CD4-positive, CD25-positive, alpha-beta regulatory T cell (primary cell): ENCODE results near the gene TOLLIP. TPM values are rescaled to one million over a fixed set of nuclear protein-coding genes. Genes with fewer than 3 reads are reported as not detected.
"Not testable (repeated sequence)": the region's sequence is repeated elsewhere in the genome, so short reads cannot be mapped to it uniquely, and the experiment has no call there.

Experiments used
- ATAC-seq, 2 donors: fragments of 150-1000 bp; cut with Tn5 transposase; one replicate each; pipeline ENCODE4 v1.10.0; 2021; ENCODE audit warnings: low read depth in 2 of 2, moderate number of reproducible peaks in 2 of 2, moderate library complexity in 1 of 2
- DNase-seq, 3 donors: peaks; one replicate each; pipeline versions ENCODE4 v3.0.0 to v3.0.0-alpha.2; 2012 to 2022; ENCODE audit warnings: mixed read lengths in 1 of 3
- H3K27ac ChIP-seq: one replicate; pipeline ENCODE4 v1.7.0; 2013; ENCODE audit warnings: mild to moderate bottlenecking, low read length; ENCODE audit not compliant: insufficient read depth, poor library complexity, severe bottlenecking
- H3K27me3 ChIP-seq: one replicate; pipeline ENCODE4 v1.7.0; 2013; ENCODE audit warnings: low read length; ENCODE audit not compliant: control insufficient read depth, insufficient read depth
- H3K36me3 ChIP-seq: one replicate; pipeline ENCODE4 v1.7.0; 2013; ENCODE audit warnings: mild to moderate bottlenecking, low read length, moderate library complexity; ENCODE audit not compliant: control insufficient read depth, insufficient read depth
- H3K4me1 ChIP-seq: 2 replicates; pipeline ENCODE4 v1.7.0; 2013; ENCODE audit warnings: mild to moderate bottlenecking, low read length; ENCODE audit not compliant: insufficient read depth, control insufficient read depth, poor library complexity, severe bottlenecking
- H3K4me3 ChIP-seq: one replicate; pipeline ENCODE4 v1.7.0; 2013; ENCODE audit warnings: low read depth, mild to moderate bottlenecking, low read length, moderate library complexity
- H3K9me3 ChIP-seq, 2 experiments: 1 replicate in 1 of 2; 2 replicates in 1 of 2; pipeline ENCODE4 v1.7.0; 2013; ENCODE audit warnings: low read length in 2 of 2, mild to moderate bottlenecking in 1 of 2, moderate library complexity in 1 of 2; ENCODE audit not compliant: control insufficient read depth in 2 of 2
- H3K27ac Mint-ChIP-seq, 3 donors: one replicate each; pipeline ENCODE4 v1.8.0; 2020 to 2022; ENCODE audit warnings: mild to moderate bottlenecking in 3 of 3, mixed read lengths in 3 of 3, moderate library complexity in 2 of 3
- H3K27me3 Mint-ChIP-seq: one replicate; pipeline ENCODE4 v1.8.0; 2022; ENCODE audit warnings: mild to moderate bottlenecking, mixed read lengths
- H3K36me3 Mint-ChIP-seq: one replicate; pipeline ENCODE4 v1.8.0; 2020; ENCODE audit warnings: mixed read lengths
- H3K4me1 Mint-ChIP-seq, 4 donors: one replicate each; pipeline ENCODE4 v1.8.0; 2020 to 2022; ENCODE audit warnings: mixed read lengths in 4 of 4, mild to moderate bottlenecking in 1 of 4
- H3K4me3 Mint-ChIP-seq, 4 donors: one replicate each; pipeline ENCODE4 v1.8.0; 2020 to 2022; ENCODE audit warnings: mild to moderate bottlenecking in 4 of 4, mixed read lengths in 4 of 4, moderate library complexity in 3 of 4
- H3K9me3 Mint-ChIP-seq, 7 donors: one replicate each; pipeline ENCODE4 v1.8.0; 2020 to 2022; ENCODE audit warnings: mixed read lengths in 7 of 7, mild to moderate bottlenecking in 3 of 7, moderate library complexity in 2 of 7
- polyA plus RNA-seq, 4 donors: library from polyadenylated mRNA; unstranded; fragments of 300-500 nt; fragmentation: Illumina TruSeq; gene quantifications; one replicate each; pipeline ENCODE4 v1.2.3, GENCODE V29; 2021
- total RNA-seq: library from RNA; stranded (reverse); gene quantifications from one replicate; pipeline ENCODE4 v1.2.3, GENCODE V29; 2022

Gene TOLLIP
- total and polyA plus RNA-seq, 5 donors from 2014 or later, result 25.3 to 60.0 (median 30.8) TPM

GRCh38 chr11:1271406-1271805 lies 38.0 kb downstream of the TOLLIP start:
- Mint-ChIP-seq H3K4me1 (peaks cover 0 to 4% (median 0%) of the 10 kb centered on the region in 4 donors), H3K27ac (no peak overlapping the region), H3K36me3 (peaks cover 5% of the 10 kb centered on the region), H3K9me3 (peaks cover 0 to 5% (median 0%) of the 10 kb centered on the region in 7 donors), H3K4me3 (no peak overlapping the region), H3K27me3 (no peaks in the 10 kb centered on the region)
- H3K36me3 ChIP-seq, result peaks cover 9% of the 10 kb centered on the region
- no peaks in the 10 kb centered on the region for H3K27me3 ChIP-seq
- H3K27ac ChIP-seq, result no peak overlapping the region
- H3K9me3 ChIP-seq, result no peaks in the 10 kb centered on the region
- H3K4me3 ChIP-seq, result no peak overlapping the region
- ATAC-seq, result no peak
- no peaks in the 10 kb centered on the region for H3K4me1 ChIP-seq
- DNase-seq, result no peak

- no peaks in the 10 kb centered on the region for H3K4me1 ChIP-seq
- no peaks in the 10 kb centered on the region for H3K9me3 ChIP-seq
- Mint-ChIP-seq H3K36me3 (peaks cover 3% of the 10 kb centered on the region), H3K27me3 (no peaks in the 10 kb centered on the region), H3K4me3 (no peak overlapping the region), H3K27ac (no peak overlapping the region), H3K4me1 (peaks cover 0 to 4% (median 0%) of the 10 kb centered on the region in 4 donors), H3K9me3 (peaks cover 0 to 5% (median 0%) of the 10 kb centered on the region in 7 donors)
- no peaks in the 10 kb centered on the region for H3K27me3 ChIP-seq
- no peak overlapping the region for H3K4me3 ChIP-seq
- no peak overlapping the region for H3K27ac ChIP-seq
- DNase-seq, result no peak
- no peak for ATAC-seq
- peaks cover 6% of the 10 kb centered on the region for H3K36me3 ChIP-seq
Observed at GRCh38 chr11:1271002-1271401, 38.4 kb downstream of the TOLLIP start.

GRCh38 chr11:1270476-1270875 lies 39.0 kb downstream of the TOLLIP start:
- ATAC-seq, result no peak
- H3K36me3 ChIP-seq, result peaks cover under 1% of the 10 kb centered on the region
- H3K9me3 ChIP-seq, result no peaks in the 10 kb centered on the region
- Mint-ChIP-seq H3K9me3 (peaks cover 0 to 5% (median 0%) of the 10 kb centered on the region in 7 donors), H3K4me1 (peaks cover 0 to 4% (median 0%) of the 10 kb centered on the region in 4 donors), H3K4me3 (no peak overlapping the region), H3K27me3 (no peaks in the 10 kb centered on the region), H3K27ac (no peak overlapping the region), H3K36me3 (peaks cover under 1% of the 10 kb centered on the region)
- no peak overlapping the region for H3K4me3 ChIP-seq
- no peaks in the 10 kb centered on the region for H3K4me1 ChIP-seq
- H3K27ac ChIP-seq, result no peak overlapping the region
- H3K27me3 ChIP-seq, result no peaks in the 10 kb centered on the region
- DNase-seq, result no peak

GRCh38 chr11:1269957-1270356 lies 39.5 kb downstream of the TOLLIP start:
- ATAC-seq, result no peak
- Mint-ChIP-seq H3K36me3 (no peaks in the 10 kb centered on the region), H3K27me3 (no peaks in the 10 kb centered on the region), H3K4me1 (peaks cover 0 to 4% (median 0%) of the 10 kb centered on the region in 4 donors), H3K27ac (no peak overlapping the region), H3K9me3 (peaks cover 0 to 5% (median 0%) of the 10 kb centered on the region in 7 donors), H3K4me3 (no peak overlapping the region)
- H3K4me3 ChIP-seq, result no peak overlapping the region
- DNase-seq, result no peak
- H3K27ac ChIP-seq, result no peak overlapping the region
- no peaks in the 10 kb centered on the region for H3K27me3 ChIP-seq
- no peaks in the 10 kb centered on the region for H3K36me3 ChIP-seq
- H3K9me3 ChIP-seq, result no peaks in the 10 kb centered on the region
- no peaks in the 10 kb centered on the region for H3K4me1 ChIP-seq

GRCh38 chr11:1267441-1268100 lies 41.9 kb downstream of the TOLLIP start:
- Histone ChIP-seq H3K9me3 (no peaks in the 10 kb centered on the region), H3K36me3 (no peaks in the 10 kb centered on the region), H3K4me1 (peaks cover 7% of the 10 kb centered on the region), H3K27me3 (no peaks in the 10 kb centered on the region), H3K4me3 (no peak overlapping the region), H3K27ac (no peak overlapping the region)
- peaks cover 0 to 14% (median 5%) of the 10 kb centered on the region in 4 donors for H3K4me1 Mint-ChIP-seq
- ATAC-seq, result no peak
- no peak overlapping the region for H3K4me3 Mint-ChIP-seq
- H3K27me3 Mint-ChIP-seq, result no peaks in the 10 kb centered on the region
- peaks cover 0 to 5% (median 0%) of the 10 kb centered on the region in 7 donors for H3K9me3 Mint-ChIP-seq
- H3K27ac Mint-ChIP-seq, result peak overlapping the region in 2 of 3 donors; percentile 28 to 56
- no peaks in the 10 kb centered on the region for H3K36me3 Mint-ChIP-seq
- DNase-seq, result peak in 1 of 3 donors; percentile 34

GRCh38 chr11:1266976-1267375 lies 42.5 kb downstream of the TOLLIP start:
- peaks cover 12% of the 10 kb centered on the region for H3K4me1 ChIP-seq
- H3K27me3 Mint-ChIP-seq, ATAC-seq, H3K4me3 Mint-ChIP-seq, DNase-seq, H3K9me3 ChIP-seq, H3K36me3 ChIP-seq, H3K36me3 Mint-ChIP-seq, H3K27ac ChIP-seq, H3K9me3 Mint-ChIP-seq, H3K27me3 ChIP-seq, H3K4me3 ChIP-seq: not testable (repeated sequence)
- H3K4me1 Mint-ChIP-seq, result peaks cover 0 to 19% (median 5%) of the 10 kb centered on the region in 4 donors
- H3K27ac Mint-ChIP-seq, result peak overlapping the region in 1 of 3 donors; percentile 28

- not testable (repeated sequence) for H3K27me3 Mint-ChIP-seq, H3K36me3 ChIP-seq, H3K9me3 Mint-ChIP-seq, H3K9me3 ChIP-seq, H3K4me3 ChIP-seq, H3K27ac ChIP-seq, H3K36me3 Mint-ChIP-seq, DNase-seq, ATAC-seq, H3K27ac Mint-ChIP-seq, H3K27me3 ChIP-seq
- peaks cover 16% of the 10 kb centered on the region for H3K4me1 ChIP-seq
- peak overlapping the region in 1 of 4 donors; percentile 29 for H3K4me3 Mint-ChIP-seq
- peaks cover 0 to 21% (median 5%) of the 10 kb centered on the region in 4 donors for H3K4me1 Mint-ChIP-seq
Observed at GRCh38 chr11:1265480-1265879, 44.0 kb downstream of the TOLLIP start.

GRCh38 chr11:1264444-1264843 lies 45.0 kb downstream of the TOLLIP start:
- peaks cover 16% of the 10 kb centered on the region for H3K4me1 ChIP-seq
- not testable (repeated sequence) for H3K36me3 Mint-ChIP-seq, H3K4me3 ChIP-seq, H3K36me3 ChIP-seq, H3K27me3 ChIP-seq, H3K9me3 Mint-ChIP-seq, H3K27ac ChIP-seq, H3K9me3 ChIP-seq, H3K27me3 Mint-ChIP-seq
- DNase-seq, result peak in 2 of 3 donors; percentile 45 to 69
- peak; percentile 13 to 15 for ATAC-seq
- peak overlapping the region in 1 of 4 donors; percentile 22 for H3K4me3 Mint-ChIP-seq
- peak overlapping the region in 1 of 3 donors; percentile 48 for H3K27ac Mint-ChIP-seq
- peaks cover 0 to 21% (median 5%) of the 10 kb centered on the region in 4 donors for H3K4me1 Mint-ChIP-seq
